NCI-H2107 (cell line): ENCODE data around the gene BANF2.
A peak's percentile ranks its signal among the peaks of the same experiment; 100 is the strongest.

ENCODE experiments used
- DNase-seq: peaks from one replicate; lab custom pipeline; 2025; lab: John Stamatoyannopoulos, UW

The BANF2 gene

DNA sequence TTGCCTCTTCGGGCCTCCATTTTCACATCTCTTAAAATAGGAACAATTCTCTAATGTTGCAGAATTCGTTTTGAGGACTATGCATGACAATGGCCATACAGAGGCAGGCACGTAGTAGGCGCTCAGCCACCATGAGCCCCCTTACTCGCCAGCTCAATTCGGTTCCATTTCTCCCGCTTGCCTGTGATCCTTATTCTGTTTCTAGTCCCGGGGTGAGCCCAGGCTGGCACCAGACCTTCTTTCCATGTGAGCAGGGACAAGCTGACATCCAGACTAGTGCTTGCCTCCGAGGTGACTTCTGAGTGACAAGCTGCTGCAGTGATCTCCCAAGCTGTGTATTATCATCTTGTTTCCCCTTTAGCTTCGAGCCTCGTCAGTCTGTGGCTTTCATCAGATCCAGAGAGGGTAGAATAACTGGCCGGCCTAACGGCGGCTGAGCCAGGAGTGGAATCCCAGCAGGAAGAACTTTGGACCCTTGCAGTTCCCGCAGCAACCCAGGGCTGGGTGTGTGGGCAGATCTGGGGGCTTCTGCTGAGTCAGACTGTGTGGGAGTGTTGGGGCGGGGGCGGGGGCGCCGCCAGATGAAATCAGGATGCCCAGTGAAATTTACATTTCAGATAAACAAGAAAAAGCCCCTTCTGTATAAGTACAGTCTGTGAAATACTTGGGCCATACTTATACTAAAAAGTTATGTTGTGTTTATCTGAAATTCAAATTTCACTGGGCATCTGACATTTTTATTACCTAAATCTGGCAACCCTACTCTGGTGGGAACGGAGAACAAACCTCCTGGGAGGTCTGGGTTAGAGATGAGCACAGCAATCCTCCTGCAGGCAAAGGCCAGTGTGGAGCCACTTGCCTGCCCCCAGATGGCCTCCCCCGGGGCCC lies 10.9 kb downstream of the BANF2 start:
- no peak for DNase-seq

DNA sequence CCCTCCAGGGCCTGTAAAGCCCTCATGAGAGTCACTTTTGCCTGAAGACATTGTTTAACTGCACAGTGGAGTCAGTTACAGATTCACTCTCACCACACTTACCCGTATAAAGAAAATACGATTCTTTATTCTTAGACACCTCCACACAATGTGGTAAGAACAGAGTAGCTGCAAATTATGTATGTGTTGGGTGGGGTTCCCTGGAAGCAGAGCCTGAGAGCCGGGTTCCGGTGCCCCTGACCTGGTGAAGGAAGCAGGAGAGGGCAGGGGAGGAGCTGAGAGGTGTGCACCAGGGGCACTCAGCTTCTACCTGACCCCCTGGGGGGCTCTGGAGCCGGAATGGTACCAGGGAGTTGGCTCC lies 11.5 kb downstream of the BANF2 start:
- DNase-seq, result no peak

DNA sequence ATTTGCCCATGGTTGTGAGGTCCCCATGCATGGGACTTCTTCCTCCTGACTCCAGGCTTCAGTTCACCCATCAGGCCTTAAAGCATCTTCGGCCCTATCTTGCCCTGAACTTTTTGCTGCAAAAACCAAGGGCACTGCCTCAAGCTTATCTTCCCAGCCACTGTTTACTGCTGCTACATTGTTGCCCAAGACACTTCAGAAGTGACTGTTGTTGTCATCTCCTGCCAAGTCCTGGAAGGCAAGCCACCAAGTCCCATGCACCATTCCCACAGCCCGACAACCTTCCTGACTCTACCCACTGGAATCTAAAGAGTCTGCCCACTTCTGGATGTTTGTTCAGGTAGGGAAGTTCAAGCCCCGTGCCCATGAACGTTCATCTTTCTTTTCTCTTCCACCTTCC lies 12.4 kb downstream of the BANF2 start:
- DNase-seq, result no peak

DNA sequence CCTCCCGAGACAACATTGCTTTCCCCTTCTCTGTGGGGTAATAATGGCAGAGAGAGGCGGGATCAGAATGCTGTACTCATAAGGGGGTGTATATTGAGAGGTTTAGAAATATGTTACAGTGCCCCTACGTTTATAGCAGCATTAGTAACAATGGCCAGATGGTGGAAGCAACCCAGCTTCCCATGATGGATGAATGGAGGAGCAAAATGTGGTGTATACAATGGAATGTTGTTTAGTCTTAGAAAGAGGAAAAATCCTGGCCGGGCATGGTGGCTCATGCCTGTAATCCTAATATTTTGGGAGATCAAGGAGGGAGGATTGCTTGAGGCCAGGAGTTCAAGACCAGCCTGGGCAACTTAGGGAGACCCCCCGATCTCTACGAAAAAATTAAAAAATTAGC lies 12.9 kb downstream of the BANF2 start:
- no peak for DNase-seq

DNA sequence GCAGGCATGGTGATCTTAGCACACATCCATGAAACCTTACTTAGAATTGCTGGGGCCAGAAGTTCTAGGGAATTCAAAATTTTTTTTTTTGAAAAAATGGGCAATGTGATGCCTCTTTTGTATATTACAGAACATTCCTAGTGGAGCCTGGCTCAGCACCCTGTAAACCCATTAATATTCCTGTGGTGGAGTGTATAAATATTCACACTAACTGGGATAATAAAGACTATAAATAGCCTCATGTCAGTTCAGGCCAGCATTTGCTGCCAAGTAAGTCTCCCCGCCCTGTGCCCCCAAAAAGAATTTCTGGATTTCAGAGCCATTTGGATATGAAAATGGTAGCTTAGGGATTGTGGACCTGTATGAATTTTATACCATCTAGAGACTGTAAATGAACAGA lies 14.8 kb downstream of the BANF2 start:
- DNase-seq, result no peak

DNA sequence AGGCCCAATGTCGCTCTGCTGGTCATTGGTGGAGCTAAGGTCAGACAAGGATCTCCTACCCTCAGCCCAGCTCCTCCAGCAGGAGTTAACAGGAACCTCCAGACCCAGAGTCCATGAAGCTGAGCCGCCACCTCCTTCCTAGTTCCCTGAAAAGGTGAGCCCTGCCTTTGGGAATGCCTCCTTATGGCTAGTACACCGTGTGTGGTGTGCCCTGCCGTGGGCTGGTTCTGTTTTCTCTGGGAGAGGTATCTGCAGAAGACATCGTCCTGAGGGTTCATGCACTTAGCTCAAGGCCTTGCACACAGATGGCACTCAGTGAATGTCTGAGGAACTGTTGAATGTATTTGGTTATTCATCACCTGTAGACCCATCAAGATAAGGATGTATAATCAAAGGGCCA lies 15.3 kb downstream of the BANF2 start:
- no peak for DNase-seq

DNA sequence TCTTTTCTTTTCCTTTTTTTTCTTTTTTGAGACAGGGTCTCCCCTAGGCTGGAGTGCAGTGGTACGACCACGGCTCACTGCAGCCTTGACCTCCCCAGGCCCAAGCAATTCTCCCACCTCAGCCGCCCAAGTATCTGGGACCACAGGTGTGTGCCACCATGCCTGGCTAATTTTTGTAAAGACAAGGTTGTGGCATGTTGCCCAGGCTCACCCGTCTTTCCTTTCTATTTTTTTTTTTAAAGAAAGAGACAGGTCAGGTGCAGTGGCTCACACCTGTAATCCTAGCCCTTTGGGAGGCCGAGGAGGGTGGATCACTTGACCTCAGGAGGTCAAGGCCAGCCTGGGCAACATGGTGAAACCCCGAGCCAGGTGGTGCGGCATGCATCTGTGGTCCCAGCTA lies 16.6 kb downstream of the BANF2 start:
- no peak for DNase-seq

DNA sequence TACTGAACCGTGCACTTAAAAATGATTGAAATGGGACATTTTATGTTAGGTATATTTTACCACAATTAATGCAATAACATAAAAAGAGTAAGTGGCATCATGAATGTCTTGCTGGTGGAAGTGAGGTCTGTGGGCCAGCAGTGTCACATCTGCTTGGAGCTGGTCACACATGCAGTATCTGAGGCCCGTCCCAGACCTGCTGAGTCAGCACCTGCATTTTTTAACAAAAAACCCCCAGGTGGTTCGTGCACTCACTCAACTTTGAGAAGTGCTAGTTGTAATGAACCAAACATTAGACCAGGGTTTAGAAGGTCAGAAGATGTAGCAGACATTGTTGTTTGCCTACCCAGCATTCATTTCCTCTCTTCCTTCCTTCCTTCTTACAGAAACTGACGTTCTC lies 21.0 kb downstream of the BANF2 start:
- DNase-seq, result no peak

DNA sequence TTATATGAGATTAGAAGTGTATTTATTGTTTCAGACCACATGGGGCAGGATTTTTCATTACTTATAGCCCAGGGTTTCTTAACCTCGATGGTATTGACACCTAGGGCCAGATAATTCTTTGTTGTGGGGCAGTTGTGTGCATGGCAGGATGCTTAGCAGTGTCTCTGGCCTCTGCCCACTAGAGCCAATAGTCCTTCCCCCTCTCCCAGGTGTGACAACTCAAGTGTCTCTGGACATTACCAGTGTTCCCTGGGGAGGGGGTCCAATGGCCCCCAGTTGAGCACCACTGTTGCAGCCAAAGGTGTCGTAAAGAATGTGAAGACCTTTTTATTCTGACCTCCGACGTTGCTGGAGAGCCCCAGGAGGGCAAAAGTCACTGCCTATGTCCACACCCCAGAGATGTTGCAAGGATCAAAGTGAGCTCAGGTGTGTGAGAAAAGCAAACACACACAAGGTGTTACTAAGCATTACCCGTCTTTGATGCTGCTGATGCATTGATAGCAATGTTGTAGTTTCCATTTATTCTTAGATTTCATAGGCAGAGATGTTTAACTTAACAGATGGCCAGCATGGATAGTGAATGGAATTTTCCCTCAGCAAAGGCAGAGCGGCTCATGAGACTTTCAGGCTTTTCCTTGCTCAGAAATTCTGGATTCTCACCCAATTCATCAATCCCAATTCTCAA lies 22.2 kb downstream of the BANF2 start:
- DNase-seq, result no peak

DNA sequence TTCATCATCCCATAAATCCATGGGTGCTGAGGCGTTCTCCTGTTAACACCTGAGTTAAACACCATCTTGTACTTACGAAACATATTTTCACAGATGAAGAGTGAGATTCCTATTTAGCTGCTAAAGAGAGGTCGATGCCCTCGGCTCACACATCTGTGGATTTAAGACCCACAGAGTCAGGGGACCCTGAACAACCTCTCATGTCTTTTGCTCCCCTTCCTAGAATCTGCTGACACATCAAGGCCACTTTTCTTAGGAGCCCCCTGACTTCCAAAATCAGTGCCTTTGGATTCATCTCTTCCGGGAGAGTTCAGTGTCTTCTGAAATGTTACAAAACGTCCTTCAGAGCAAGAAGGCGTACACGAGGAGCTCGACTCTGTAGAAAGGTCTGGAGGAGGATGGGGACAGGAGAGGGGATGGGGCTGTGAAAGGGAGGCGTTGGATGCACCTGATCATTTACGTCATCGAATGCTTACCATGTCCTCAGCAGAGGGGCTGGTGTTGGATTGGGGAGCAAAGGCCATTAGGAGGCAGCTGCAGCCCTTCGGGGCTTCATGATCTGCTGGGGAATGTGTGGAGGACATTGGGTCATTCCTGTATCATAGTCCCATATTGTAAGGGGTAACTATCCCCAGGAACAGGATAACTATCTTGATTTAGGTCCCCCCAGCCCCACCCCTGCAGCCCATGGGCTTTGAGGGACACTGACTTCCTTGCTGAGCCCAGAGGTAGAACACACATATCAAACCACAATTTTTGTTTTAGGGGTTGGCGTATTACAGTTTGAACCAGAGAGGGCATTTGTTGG lies 22.9 kb downstream of the BANF2 start:
- no peak for DNase-seq

DNA sequence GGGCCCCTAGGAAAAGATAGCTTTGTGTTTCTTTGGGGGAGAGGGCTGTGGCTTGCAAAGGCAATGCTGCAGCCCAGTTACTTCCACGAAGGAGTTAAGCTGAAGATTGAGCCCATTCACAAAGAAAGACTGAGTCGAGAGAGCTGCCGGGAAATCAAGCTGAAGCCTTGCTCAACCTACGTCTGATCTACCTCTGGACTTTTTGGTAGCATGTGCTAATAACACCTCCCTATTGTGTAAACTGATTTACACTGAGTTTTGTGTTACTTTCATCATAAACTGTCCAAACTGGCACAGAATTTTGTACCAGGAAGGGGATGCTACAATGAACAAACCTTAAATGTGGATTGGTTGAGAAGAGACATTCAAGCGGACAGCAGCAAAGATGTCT lies 23.5 kb downstream of the BANF2 start:
- DNase-seq, result no peak

DNA sequence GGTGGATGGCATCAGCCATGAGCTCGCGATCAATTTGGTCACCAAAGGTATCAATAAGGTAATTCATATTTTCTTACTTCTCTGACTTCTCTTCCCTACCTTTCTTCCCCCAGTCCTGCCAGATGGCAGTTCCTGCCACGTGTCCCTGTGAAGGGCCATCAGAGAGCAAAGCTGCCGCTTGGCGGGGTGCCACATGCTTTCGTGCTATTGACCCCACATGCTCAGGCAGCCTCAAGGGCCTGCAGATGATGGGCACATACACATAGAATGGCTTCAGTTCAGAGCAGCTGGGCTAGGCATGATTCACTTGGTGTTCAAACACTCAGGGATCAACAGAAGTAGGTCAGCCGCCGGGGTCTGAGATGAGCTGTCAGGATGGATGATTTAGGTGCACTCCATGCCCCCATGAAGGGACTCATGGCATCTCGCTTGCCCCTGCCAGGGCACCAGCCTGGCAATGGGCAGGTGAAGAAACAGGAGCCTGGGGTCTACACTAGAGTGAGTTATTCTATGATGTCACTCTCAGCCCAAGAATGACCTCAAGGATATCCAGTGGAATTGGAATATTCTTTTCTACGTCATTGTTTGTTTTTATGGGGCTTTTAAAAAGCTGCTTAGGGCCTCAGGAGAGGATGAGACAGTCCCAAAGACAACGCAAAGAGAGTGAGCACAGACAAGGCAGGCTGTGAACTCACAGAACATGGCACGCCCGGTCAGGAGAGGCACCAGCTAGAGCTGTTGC lies 25.5 kb downstream of the BANF2 start:
- DNase-seq, result peak; percentile 4

DNA sequence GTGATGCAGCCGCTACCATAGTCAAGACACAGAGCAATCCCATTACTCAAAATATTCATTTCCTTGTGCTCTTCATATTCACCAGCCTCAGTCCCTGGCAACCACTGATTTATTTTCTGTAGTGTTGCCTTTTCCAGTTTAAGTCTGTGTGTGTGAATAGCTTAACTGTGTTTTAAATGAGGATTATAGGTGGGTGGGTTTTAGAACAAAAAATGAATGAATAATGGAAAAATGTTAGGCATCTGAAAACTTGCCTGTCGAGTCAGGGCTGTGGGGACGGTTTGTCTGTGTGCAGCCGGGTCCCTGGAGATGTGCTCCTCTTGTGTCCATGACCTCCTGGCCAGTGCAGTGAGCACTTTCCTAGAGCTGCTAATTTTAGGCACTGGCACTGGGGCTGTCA lies 27.1 kb downstream of the BANF2 start:
- DNase-seq, result no peak

DNA sequence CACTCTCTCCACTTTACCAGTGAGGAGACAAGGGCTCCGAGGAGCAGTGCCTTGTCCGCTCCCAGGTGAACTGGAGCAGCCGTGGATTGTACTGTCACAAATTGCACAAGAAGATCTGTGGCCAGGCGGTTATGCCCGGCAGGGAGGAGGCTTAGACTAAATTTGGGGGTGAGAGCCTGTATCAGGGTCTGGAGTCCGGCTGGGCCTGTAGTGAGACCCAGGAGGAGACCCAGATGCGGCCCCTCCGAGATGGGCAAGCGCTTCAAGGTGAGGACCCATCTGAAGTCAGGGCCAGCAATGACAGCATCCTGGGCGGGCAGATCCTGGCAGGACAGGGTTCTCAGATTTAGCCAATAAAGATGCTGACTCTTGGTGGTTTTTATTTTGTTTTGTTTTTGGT lies 27.6 kb downstream of the BANF2 start:
- DNase-seq, result no peak

DNA sequence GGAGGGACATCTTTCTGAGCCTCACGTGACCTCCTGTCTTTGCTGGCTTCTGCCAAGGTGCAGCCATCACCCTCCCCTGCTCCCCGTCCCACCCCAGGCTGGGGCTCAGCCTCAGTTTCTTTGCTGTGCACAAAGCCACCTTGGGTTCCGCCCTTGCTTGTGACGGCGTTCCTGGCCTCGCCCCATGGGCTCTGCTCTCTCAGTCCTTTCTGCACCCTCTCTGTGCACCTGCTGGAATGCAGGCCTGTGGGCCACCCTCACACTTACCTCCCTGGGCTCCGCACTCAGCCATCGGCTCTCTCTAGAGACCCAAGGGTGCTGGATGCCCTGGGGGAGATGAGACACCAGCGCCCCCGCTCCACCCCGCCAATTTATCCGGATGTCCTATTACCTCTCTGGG lies 28.3 kb downstream of the BANF2 start:
- DNase-seq, result no peak

DNA sequence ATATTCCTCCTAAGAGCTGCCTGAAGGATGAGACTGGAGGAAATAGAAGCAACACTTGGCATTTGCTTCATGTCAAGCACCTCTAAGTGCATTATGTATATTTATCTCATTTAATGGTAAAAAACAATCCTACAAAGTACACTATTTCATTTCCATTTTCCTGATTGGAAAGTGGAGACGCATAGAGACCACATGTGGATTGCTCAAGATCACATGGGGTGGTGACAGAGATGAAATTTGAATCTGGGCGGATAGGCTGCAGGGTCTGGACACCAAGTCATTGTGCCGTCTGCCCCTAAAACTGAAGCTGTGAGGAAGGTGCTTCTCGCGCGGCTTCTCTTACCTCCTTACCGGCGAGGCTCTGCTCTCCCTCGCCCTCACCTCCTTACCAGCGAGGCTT lies 30.3 kb downstream of the BANF2 start:
- no peak for DNase-seq

DNA sequence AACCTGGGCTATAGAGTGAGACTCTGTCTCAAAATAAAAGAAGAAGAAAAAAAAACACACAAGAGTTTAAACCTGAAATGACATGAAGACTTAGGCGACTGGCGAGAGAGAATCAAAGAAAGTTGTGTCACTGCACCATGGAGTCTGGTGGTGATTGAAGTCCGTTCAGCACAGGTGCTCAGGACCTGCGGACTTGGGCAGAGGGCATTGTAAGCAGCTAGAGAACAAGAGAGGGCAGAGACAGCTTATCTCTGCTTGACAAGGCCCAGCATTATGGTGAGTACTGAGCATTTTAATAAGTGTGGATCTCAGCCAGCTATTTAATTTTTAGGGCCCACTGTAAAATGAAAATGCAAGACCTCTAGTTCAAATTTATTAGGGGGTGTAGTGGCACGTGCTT lies 31.5 kb downstream of the BANF2 start:
- DNase-seq, result no peak

DNA sequence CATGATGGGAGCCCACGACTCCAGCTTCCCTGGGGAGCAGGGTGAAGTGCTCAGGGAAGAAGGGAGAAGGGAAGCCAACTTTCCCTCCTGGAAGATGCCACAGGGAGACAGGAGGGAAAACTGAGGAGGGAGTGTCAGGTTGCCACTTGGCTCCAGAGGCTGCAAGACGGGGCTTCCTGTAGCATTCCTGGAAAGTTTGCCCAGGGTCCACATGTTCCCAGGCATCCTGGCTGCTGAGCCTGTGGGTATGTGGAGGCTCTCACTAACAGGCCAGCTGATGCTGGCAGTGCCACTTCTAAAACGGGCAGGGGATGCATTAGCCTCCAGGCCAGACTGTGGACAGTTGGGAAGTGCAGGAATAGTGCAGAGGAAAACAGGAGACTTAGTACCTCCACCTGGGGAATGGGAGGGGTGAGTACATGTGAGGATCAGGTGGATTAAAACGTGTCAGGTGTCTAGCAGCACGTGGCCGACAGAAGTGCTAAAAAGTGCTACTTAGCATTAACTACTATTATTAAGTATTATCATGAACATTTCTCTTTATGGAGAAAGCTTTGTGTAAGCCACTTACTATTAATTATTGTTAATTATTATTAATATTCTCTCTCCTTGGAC lies 33.2 kb downstream of the BANF2 start:
- no peak for DNase-seq

DNA sequence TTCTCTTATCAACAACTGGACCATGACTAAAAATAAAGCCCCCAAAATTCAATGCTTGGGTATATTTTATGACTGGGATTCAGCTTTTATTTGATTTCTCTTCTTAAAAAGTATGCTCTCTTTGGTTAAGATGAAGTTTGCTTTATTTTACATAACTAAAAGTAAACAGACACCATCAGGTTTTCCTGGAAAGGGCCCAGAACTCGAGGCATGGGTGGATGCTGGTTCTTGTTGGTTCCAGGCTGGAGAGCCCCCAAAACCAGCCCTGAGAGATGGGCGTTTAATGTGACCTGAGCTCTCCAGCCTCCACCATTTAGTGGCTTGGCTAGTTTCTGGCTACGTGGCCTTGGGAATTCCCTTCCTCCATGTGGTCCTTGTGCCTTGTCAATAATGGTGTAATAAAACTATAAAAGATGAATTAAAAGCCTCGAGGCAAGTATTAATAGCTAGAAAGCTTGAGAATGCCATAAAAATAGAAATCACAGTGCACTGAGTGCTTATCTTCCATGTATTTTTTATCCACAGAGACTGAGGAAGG lies 34.1 kb downstream of the BANF2 start:
- no peak for DNase-seq

DNA sequence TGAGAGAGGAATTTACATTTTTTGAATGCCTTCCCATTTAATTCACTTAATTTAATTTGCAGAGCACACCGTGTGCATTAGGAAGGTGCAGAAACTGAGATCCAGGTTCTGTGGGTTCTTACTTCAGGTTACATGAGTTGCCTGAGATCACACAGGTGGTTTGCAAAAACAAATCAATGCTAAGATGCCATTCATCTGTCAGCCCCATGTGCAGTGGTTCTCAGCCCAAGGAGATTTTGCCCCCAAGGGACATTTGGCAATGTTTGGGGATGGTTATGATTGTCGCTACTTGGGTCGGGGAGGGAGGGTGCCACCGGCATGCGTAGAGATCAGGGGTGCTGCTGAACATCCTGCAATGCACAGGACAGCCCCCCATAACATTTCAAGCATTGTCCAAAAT lies 34.6 kb downstream of the BANF2 start:
- no peak for DNase-seq

DNA sequence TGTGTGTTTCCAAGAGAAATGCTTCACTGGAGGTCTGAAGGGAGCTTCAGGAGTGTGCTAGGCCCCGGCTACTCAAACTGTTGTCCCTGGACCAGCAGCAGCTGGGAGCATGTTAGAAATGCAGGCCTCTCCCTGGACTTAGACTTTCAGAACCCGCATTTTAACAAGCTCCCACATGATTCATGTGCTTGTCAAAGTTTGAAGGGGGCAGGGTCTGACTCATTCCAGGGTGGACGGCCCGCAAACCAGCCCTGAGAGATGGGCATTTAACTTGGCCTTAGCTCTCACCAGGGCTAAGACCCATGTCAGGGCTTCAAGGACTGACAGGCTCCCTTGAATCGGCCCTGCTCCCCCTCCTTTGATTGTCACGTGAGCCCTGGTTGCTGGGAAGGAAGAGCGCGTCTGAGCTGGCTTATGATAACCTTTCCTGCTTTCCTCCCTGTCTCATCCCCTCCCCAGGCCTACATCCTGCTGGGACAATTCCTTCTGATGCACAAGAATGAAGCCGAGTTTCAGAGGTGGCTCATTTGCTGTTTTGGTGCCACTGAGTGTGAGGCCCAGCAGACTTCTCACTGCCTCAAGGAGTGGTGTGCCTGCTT lies 35.5 kb downstream of the BANF2 start:
- DNase-seq, result no peak
